Epithelial cell of esophagus (primary cell): ENCODE data around the gene GCKR.

Experiments
- DNase-seq: peaks from one replicate; pipeline ENCODE4 v3.0.0; 2010; ENCODE audit warnings: low read depth
- H3K4me3 ChIP-seq: 2 replicates; pipeline ENCODE4 v1.5.1; 2011; ENCODE audit warnings: mild to moderate bottlenecking, low read length, control low read depth
- CTCF ChIP-seq: IDR thresholded peaks from 2 replicates; pipeline ENCODE4 v1.5.1; 2011; ENCODE audit warnings: low read depth, mild to moderate bottlenecking, low read length, control low read depth, inconsistent platforms; ENCODE audit not compliant: insufficient read depth; ENCODE audit errors: missing control alignments

The GCKR gene

GRCh38 chr2:27502142-27502541, 5.5 kb downstream of the GCKR start:
- no peak for DNase-seq
- H3K4me3 ChIP-seq, result no peak overlapping the region
- TF ChIP-seq CTCF, result no peak

DNA sequence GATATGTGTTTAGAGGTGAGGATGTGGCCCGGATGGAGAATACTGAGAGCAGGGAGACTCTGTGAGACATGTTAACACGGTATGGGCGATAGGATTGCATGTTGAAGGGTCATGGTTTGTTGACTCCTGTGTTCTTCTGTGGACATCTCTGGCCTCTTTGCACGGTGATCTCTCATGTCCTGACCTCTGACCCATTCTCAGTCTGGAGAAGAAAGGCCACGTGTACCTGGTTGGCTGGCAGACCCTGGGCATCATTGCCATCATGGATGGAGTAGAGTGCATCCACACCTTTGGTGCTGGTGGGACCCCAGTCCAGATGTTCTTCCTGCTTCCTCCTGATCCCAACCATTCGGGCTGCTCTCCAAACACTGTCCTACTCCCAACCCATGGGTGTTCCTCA, 9.9 kb downstream of the GCKR start:
- no peak overlapping the region for H3K4me3 ChIP-seq
- DNase-seq, result no peak
- TF ChIP-seq CTCF, result no peak

GRCh38 chr2:27507293-27507692, 10.7 kb downstream of the GCKR start:
- TF ChIP-seq CTCF, result no peak
- no peak for DNase-seq
- no peak overlapping the region for H3K4me3 ChIP-seq

DNA sequence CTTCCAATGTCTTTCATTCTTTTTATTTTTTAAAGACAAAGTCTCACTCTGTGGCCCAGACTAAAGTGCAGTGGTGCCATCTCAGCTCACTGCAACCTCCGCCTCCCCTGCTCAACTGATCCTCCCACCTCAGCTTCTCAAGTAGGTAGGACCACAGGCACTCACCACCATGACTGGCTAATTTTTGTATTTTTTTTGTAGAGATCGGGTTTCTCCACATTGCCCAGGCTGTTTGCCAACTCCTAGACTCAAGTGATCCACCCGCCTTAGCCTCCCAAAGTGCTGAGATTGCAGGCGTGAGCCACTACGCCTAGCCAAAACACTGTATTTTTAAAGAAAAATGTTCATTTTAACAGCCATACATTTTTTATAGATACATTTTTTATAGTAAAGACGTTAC, 12.7 kb downstream of the GCKR start:
- DNase-seq, result no peak
- no peak for TF ChIP-seq CTCF

GRCh38 chr2:27518113-27518781, 21.6 kb downstream of the GCKR start:
- TF ChIP-seq CTCF, result no peak
- no peak overlapping the region for H3K4me3 ChIP-seq
- DNase-seq, result no peak

More for the DNA sequence above, 12.7 kb downstream of the GCKR start:
- H3K4me3 ChIP-seq, result no peak overlapping the region

DNA sequence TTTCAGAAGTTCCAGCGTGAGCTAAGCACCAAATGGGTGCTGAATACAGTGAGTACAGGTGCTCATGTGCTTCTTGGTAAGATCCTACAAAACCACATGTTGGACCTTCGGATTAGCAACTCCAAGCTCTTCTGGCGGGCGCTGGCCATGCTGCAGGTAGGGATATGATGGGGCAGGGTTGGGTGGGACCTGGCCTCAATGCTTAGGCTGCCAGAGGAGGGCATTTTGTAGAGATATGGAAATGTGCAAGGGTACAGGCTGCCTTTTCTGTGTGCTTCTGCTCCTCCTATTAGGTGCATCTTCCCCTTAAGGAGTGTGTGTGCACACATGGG, 22.1 kb downstream of the GCKR start:
- H3K4me3 ChIP-seq, result no peak overlapping the region
- no peak for TF ChIP-seq CTCF
- no peak for DNase-seq

DNA sequence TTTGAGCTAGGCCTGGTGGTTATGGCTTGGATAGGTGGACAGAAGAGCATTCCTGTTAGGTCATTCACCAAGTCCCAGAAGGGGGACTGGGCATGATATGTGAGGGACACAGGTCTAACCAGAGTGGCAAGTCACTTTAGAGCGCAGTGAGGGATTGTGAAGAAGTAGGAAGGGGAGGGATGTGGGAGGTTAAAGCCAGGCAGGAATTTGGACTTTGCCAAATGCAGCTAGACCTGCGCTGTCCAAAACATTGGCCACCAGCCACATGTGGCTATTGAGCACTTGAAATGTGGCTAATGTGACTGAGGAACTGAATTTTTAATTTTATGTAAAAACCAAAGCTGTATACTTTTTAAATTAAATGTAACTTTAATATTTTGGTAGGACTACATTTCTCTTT, 23.7 kb downstream of the GCKR start:
- no peak for TF ChIP-seq CTCF
- H3K4me3 ChIP-seq, result no peak overlapping the region
- DNase-seq, result no peak
